A673 (cell line): ENCODE measurements around the gene CCDC172. TPM values are rescaled to one million over a fixed set of nuclear protein-coding genes. Genes with fewer than 3 reads are reported as not detected.

Source experiments
- BruUV-seq: library from RNA; stranded (reverse); fragments of 400-500 nt; replicated peaks from 2 replicates; lab custom pipeline; 2021; lab: Mats Ljungman, UMichigan
- CTCF ChIA-PET: fragments of 300-600 bp; sonication (Branson Sonifier 250); formaldehyde crosslinking; loops from one replicate; lab custom pipeline; 2022; ENCODE audit warnings: antibody characterized with exemption; lab: Charles Lee
- POLR2A ChIA-PET: fragments of 300-600 bp; sonication (Branson Sonifier 250); formaldehyde crosslinking; loops from one replicate; lab custom pipeline; 2022; ENCODE audit warnings: antibody characterized with exemption; ENCODE audit not compliant: low non-redundant PET; lab: Charles Lee
- DNase-seq: peaks from one replicate; pipeline ENCODE4 v3.0.0-alpha.2; 2015; ENCODE audit warnings: low spot score
- H3K27ac ChIP-seq: fragments of 200-600 bp; sonication (generic); 2 replicates; pipeline ENCODE4 v1.5.1; 2016; ENCODE audit warnings: mixed run types, low read depth, mild to moderate bottlenecking, mixed read lengths, antibody characterized with exemption, low read length; ENCODE audit not compliant: poor library complexity, severe bottlenecking
- H3K27me3 ChIP-seq: fragments of 200-600 bp; sonication (generic); replicated peaks from 2 replicates; pipeline ENCODE4 v1.6.1; 2017; ENCODE audit warnings: mixed run types, low read depth, mild to moderate bottlenecking, mixed read lengths, antibody characterized with exemption, low read length; ENCODE audit not compliant: insufficient read depth, poor library complexity
- H3K36me3 ChIP-seq: fragments of 200-600 bp; sonication (generic); 2 replicates; pipeline ENCODE4 v1.6.1; 2016; ENCODE audit warnings: mixed run types, mild to moderate bottlenecking, mixed read lengths, antibody characterized with exemption, low read length; ENCODE audit not compliant: insufficient read depth, poor library complexity, severe bottlenecking
- H3K4me1 ChIP-seq: fragments of 200-600 bp; sonication (generic); 2 replicates; pipeline ENCODE4 v1.6.1; 2017; ENCODE audit warnings: mixed run types, mild to moderate bottlenecking, mixed read lengths, antibody characterized with exemption, low read length; ENCODE audit not compliant: insufficient read depth, poor library complexity, severe bottlenecking
- H3K4me3 ChIP-seq: fragments of 200-600 bp; sonication (generic); 2 replicates; pipeline ENCODE4 v1.5.1; 2016; ENCODE audit warnings: low read depth, mixed run types, mild to moderate bottlenecking, mixed read lengths, low read length; ENCODE audit not compliant: poor library complexity, severe bottlenecking
- H3K9me3 ChIP-seq: fragments of 200-600 bp; sonication (generic); 2 replicates; pipeline ENCODE4 v1.6.1; 2016; ENCODE audit warnings: mixed run types, low read depth, mild to moderate bottlenecking, mixed read lengths, antibody characterized with exemption, low read length; ENCODE audit not compliant: poor library complexity, severe bottlenecking
- CTCF ChIP-seq: fragments of 300-800, 200-600 bp; sonication (generic); conservative IDR thresholded peaks from 2 replicates; pipeline ENCODE4 v1.5.1; 2017; ENCODE audit warnings: low read depth, mild to moderate bottlenecking, antibody characterized with exemption, low read length, moderate library complexity, mixed read lengths
- EZH2 ChIP-seq: fragments of 200-600 bp; sonication (generic); IDR thresholded peaks from 2 replicates; pipeline ENCODE4 v1.6.1; 2017; ENCODE audit warnings: borderline replicate concordance, low read depth, mild to moderate bottlenecking, mixed read lengths, antibody characterized with exemption, low read length; ENCODE audit not compliant: poor library complexity, severe bottlenecking
- intact Hi-C: fragments of 100-400 bp; cut with micrococcal nuclease; formaldehyde crosslinking; loops from one replicate; pipeline ENCODE4 v1.10.0; 2022; ENCODE audit not compliant: unreplicated experiment
- total RNA-seq: library from RNA; stranded (reverse); gene quantifications from 2 replicates; pipeline ENCODE4 v1.2.3, GENCODE V29; 2021

The CCDC172 gene
- total RNA-seq, 1 experiment from 2014 or later = not detected

DNA sequence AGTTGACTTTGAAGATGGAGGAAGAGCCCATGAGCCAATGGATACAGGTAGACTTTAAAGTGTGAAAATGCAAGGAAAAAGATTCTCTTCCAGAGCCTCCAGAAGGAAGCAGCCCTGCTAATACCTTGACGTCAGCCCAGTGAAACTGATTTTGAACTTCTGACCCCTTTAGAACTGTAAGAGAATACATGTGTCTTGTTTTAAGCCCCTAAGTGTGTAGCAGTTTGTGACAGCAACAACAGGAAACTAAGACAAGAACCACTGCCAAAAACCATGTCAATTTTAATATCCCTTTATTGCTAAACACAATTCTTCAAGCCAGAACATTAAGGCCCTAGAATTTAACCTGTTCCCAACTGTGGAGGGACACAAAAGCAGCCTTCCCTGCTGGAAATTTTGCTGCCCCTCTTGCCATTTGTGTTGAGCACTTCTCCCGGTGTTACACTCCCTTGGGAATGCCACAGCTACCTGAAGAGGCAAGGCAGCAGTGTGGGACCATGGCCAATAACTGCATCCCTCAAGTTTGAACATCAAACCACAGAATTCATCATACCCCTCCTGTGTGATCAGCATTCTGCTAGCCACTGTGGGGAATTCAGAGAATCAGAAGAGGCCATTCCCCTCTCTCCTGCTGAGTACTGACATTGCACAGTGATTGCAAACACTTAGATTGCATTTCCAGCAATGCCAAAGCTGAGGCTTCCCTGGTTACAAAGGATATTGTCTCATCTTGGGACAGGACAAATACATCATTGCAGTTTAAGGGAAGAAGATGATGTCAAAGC lies 12.3 kb upstream of the CCDC172 start:
- ChIA-PET POLR2A (no interaction called here), CTCF (no interaction called here)
- Histone ChIP-seq H3K27ac (no peak overlapping the region), H3K4me1 (no peaks in the 10 kb centered on the region), H3K36me3 (no peaks in the 10 kb centered on the region), H3K27me3 (peaks cover 32% of the 10 kb centered on the region), H3K4me3 (no peak overlapping the region), H3K9me3 (no peaks in the 10 kb centered on the region)
- BruUV-seq = no TSS peak
- intact Hi-C loops = no loop called here
- no peak for DNase-seq
- TF ChIP-seq EZH2 (no peak), CTCF (no peak)

- CTCF ChIA-PET = no interaction called here
Measured at GRCh38 chr10:116312548-116312947, 11.7 kb upstream of the CCDC172 start.

DNA sequence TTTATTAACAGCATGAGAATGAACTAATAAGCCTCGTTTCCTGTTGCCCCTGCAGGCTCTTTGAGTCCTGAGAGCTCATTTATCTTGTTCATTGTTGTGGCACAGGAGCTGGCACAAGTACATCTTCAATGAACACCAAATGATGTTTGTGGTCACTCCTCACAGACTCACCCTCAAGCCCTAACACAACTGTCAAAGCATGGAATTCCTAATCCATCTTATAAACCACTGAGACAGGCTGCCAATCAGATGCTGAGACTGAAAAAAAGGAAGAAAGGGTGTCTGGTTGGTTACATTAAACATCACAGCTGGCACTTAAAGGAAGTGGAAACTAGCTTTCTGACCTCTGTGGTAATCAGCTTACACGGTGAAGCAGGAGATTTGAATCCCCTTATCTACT lies 7.7 kb upstream of the CCDC172 start:
- Histone ChIP-seq H3K27me3 (peaks cover 22% of the 10 kb centered on the region), H3K4me3 (no peak overlapping the region), H3K9me3 (no peaks in the 10 kb centered on the region), H3K36me3 (no peaks in the 10 kb centered on the region), H3K27ac (no peak overlapping the region), H3K4me1 (no peaks in the 10 kb centered on the region)
- no TSS peak for BruUV-seq
- intact Hi-C loops = no loop called here
- TF ChIP-seq EZH2 (no peak), CTCF (no peak)
- CTCF ChIA-PET = no interaction called here
- peak; percentile 3 for DNase-seq
- POLR2A ChIA-PET = no interaction called here

More at GRCh38 chr10:116312548-116312947, 11.7 kb upstream of the CCDC172 start:
- BruUV-seq = no TSS peak
- Histone ChIP-seq H3K36me3 (no peaks in the 10 kb centered on the region), H3K27ac (no peak overlapping the region), H3K4me1 (no peaks in the 10 kb centered on the region), H3K4me3 (no peak overlapping the region), H3K9me3 (no peaks in the 10 kb centered on the region), H3K27me3 (peaks cover 31% of the 10 kb centered on the region)
- POLR2A ChIA-PET = no interaction called here
- TF ChIP-seq CTCF (no peak), EZH2 (no peak)
- no peak for DNase-seq
- intact Hi-C loops = no loop called here
